HuH-7.5 (cell line): ENCODE data around the gene B4GALT1.

Source experiments
- DNase-seq: peaks from one replicate; pipeline ENCODE4 v3.0.0; 2011; ENCODE audit warnings: low spot score

The B4GALT1 gene, protein sequence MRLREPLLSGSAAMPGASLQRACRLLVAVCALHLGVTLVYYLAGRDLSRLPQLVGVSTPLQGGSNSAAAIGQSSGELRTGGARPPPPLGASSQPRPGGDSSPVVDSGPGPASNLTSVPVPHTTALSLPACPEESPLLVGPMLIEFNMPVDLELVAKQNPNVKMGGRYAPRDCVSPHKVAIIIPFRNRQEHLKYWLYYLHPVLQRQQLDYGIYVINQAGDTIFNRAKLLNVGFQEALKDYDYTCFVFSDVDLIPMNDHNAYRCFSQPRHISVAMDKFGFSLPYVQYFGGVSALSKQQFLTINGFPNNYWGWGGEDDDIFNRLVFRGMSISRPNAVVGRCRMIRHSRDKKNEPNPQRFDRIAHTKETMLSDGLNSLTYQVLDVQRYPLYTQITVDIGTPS

DNA sequence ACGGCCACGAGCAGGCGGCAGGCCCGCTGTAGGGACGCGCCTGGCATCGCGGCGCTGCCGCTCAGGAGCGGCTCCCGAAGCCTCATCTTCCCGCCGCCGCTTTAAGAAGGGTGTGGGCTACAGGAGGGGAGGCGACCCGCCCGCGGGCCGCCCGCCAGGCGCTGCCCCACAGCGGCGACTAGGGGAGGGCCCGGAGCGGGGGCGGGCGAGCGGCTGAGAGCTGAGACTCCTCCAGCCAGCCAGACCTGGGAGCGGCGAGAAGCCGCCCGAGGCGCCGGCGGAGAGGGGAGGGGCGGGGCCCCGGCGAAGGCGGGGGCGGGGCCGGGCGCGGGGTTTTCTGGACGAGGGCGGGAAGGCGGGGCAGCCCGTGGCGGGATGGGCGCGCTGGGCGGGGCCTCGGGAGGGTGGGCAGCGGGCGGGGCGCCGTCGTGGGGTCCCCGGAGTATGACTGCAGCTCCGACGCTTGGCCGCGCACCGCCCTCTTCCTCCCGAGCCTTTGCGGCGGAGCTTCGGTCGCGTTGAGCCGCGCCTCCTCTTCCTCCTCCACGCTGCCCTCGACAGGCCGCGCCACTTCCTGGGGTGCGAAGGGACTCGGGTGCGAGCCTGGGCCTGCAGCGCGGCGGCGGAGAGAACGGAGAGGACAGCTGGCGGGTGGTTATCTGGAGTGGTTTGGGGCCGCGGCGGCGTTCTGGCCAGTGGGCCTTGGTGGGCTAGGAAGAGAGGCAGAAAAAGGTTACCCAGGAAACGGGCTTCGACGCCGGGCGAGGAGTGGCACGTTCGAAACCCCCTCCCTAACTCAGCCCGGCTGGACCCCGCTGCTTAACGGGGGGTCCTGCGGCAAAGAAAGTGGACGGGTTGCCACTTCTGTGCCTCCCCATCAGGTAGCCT is at the start of gene B4GALT1:
TSS of gene B4GALT1 (minus strand) at position 253 of the 888 bp plus-strand sequence. CDS start at position 86, 167 bp downstream.
- peak; percentile 69 for DNase-seq

DNA sequence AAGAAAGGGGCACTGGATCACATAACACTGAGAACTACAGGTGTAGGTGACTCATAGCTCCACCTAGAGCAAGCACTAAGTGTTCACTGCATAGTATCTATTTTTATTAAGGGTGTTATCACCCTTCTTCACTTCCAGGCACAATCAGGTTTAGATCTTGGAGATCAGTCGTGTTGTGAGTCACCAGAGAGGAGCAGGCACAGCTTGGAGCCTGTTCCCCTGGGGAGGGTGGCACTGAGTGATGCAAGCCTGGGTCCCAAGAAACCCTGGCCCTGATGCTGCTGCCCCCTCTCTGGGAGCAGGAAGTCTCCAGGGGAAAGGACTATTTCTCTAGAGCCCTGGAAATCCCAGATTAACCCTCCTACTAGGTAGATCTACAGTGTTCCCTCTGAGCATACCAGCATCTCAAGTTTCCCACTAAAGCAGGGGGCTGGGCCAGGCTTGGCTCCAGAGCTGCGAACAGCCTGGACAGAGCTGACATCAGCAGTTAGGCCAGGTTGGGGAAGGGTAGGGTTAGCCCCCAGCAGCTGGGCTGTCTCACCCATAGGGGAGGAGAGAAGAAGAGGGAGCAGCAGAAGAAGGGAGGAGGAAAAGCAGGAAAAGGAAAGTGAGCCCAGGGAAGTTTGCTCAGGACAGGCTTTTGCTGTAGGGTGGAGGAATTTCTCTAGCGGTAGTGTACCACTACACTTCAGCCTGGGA is 44.7 kb upstream of the B4GALT1 start:
- DNase-seq: no peak

DNA sequence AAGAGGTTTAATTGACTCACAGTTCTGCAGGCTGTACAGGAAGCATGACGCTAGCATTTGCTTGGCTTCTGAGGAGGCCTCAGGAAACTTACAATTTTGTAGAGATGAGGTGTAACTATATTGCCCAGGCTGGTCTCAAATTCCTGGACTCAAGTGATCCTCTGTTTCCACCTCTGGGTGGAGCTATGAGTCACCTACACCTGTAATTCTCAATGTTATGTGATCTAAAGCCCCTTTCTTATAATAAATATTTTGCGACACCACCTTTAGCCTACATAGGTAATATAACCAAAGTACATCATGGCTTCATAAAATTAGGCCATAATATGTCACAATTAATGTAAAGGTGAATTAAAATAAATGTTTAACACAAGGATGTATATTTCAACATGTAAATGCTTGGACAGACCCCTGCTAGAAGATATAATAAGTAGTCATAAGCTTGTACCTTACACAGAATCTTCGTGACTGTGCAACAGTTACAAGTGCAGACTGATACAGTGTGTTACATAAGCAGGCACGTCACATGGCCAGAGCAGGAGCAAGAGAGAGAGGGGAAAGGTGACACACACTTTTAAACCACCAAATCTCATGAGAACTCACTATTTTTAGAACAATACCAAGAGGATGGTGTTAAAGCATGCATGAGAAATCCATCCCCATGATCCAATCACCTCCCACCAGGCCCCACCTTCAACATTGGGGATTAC is 43.0 kb upstream of the B4GALT1 start:
- DNase-seq: no peak

DNA sequence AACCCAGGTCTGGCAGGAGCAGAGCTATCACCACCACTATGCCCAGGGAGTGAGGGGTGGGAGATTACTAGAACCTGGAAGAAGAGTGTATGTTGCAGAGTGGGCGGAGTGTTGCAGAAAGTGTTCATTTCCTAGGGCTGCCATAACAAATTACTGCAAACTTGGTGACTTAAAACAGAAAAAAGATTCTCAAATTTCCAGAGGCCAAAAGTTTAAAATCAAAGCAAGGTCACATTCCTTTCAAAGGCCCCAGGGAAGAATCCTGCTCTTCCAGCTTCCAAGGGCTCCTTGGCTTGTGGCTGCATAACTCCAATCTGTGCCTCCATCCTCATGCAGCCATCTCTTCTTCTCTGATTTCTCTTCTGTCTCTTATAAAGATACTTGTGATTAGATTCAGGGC is 42.3 kb upstream of the B4GALT1 start:
- DNase-seq: no peak

DNA sequence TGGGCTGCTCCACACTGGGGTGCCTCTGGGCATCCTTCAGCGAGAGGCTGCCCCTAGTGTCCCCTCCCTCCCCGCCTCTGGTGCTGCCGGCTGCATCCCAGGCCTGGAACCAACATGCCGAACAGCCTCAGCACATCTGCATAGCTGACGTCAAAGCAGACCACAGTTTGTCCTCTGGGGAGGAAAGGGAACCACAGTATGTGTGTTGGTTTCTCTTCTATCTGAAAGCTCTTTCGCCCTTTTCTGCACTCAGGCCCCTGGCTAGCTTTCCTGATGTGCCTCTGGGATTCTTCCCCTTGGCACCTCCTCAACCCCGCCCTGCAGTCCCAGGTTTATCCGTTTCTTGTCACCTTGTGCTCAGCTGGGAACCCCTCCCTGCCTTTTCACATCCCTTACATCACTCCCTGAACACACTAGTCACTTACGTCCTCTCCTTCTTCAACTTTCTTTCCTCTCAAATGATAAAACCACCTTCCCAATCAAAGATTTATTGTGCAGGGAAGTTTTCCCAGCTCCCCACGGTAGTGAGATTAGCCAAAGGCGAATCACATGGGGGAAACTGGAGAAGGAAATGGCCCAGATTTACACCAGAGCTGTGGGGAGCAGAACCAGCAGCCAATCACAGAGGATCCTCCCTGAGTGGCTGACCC is 35.5 kb upstream of the B4GALT1 start:
- no peak for DNase-seq

DNA sequence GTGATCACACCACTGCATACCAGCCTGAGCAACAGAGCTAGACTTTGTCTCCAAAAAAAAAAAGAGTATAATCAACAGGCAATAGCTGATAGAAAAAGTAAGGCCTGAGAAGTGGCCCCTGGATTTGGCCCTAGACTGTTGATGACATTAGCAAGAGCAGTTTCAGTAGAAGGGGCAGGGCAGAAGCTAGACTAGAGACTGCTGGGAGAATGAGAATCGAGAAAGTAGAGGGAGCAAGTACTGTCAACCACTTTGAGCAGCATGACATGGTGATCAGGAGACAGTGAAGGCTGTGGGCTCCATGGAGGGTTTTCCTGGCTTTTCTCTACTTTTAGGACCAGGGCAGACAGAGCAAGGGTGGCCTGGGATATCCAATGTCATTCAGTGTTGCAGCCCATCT is 34.9 kb upstream of the B4GALT1 start:
- DNase-seq: no peak

DNA sequence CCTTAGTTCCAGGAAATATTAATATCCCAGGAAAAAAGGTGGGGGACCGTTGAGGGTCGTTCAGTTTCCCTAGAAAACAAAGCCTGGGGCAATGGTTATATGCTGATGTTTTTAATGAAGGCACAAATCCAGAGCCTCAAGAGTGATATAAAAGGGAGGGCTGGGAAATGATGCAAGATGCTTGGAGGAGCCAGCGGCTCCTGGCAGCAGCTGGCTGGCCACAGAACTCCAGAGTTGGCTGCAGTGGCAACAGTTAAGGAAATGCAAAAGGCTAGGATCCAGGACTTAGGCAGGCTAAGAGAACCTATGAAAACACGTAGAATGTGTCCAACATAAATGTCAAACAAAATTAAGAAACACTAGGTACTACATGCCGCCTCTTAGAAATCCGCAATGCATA is 31.0 kb upstream of the B4GALT1 start:
- DNase-seq: no peak

DNA sequence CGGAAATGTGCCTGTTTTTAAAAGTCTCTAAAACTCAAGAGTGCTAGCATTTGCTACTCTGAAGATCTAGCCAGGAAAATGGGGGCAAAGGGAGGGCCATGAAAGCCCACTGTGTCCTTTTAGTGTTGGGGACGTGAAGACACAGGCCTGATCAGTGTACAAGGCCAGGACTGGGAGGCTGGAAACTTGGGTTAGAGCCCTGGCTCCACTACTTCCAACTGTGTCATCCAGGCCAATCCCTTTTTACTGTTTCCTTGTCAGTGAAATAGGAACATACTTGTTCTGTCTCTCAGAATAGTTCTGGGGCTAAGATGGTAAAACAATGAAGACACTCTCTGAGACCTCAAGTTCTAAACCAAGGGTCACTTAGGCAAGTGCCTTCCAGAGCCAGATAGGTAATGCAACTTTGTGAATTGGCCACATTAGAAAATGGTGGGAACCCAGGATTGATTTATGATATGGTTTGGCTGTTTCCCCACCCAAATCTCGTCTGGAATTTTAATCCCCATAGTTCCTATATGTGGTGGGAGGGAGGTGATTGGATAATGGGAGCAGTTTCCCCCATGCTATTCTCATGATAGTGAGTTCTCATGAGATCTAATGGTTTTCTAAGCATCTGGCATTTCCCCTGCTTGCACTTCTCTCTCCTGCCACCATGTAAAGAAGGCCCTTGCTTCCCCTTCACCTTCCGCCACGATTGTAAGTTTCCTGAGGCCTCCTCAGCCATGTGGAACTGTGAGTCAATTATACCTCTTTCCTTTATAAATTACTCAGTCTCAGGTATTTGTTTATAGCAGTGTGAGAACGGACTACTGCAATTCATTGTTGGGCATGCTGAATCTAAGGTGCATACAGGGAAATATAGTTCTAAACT is 30.4 kb upstream of the B4GALT1 start:
- DNase-seq: no peak

DNA sequence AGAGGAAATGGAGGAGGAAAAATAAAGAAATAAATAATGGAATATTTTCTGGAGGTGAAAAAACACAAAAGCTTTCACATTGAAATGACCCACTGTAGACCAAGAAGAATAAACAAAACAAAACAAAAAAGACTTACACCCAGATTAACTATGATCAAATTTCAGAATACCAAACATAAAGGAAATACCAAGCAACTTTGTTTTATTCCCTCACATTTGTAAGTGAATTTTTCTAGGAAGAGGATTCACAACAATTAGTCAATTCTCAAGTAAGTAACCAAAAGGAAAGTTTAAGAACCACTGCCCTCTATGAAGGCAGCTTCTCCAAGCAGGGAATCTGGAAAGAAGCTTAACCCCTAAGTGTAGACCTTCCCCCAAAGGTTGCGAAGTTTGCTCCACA is 29.6 kb upstream of the B4GALT1 start:
- no peak for DNase-seq

DNA sequence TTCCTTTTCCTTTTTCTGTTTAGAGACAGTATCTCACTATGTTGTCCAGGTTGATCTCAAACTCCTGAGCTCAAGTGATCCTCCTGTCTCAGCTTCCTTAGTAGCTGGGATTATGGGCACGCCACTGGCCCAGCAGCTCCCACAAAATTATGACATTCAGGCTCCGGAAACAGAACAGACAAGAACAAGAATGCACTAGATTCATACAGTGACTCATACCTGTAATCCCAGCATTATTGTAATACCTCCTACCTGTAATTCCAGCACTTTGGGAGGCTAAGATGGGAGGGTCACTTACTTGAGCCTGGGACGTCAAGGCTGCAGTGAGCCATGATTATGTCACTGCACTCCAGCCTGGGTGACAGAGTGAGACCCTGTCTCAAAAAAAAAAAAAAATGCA is 26.7 kb upstream of the B4GALT1 start:
- DNase-seq: no peak

DNA sequence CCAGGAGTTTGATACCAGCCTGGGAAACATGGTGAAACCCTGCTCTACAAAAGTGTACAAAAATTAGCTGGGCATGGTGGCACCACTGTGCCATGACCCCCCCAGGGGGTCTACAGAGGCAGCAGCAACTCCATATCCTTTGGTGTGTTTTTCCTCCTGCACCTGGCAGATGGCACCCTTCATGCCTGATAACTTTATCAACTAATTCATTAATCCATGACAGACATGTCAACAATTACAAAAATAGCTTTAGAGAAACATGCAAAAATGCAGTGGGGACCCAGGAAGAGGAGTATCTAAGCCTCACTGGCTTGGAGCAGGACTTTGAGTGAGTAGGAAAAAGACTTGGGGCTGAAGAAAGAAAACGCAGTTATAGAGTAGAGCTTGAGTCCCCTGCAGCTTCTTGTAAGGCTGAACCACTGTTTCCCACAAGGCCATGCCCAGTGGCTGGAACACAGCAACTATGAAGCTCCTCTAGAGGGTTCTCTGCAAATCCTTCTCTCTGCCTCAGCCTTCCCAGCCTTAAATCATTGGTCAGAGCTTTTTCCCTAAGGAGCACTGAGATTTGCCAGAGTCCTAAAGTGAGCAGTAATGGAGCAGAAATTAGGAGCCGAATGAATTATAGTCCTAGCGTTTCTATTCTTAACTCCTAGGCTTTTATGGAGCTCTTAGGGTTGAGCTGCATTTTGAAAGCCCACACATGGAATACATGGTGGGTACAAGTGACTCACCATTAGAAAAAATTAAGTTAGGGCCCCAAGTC is 25.5 kb upstream of the B4GALT1 start:
- no peak for DNase-seq

DNA sequence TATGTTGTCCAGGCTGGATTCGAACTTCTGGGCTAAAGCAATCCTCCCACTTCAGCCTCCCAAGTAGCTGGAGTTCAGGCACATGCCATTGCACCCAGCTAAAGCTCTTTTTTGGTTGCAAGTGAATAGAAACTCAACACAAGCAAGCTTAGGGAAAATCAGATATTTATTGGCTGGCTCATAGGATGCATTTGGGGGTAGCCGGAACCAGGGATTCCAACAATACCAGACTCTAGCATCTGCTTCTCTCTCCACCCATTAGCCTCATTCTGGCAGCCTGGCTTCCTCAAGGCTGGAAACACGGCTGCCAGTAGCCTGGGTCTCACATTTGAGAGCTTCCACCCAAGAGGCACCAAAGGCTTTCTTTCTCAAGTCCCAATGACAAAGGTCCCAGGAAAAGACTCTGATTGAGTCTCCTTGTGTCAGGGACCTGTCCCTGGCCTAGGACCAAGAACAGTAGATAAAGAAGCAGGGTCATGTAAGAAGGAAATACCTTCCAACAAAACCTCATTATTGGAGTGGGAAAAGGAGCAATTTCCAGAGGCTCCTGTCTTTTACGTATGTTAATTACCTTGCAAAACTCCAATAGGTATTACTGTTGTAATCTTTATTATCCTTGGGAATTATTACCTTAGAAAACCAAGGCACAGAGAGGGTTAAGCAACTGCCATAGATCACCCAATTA is 23.0 kb upstream of the B4GALT1 start:
- no peak for DNase-seq

DNA sequence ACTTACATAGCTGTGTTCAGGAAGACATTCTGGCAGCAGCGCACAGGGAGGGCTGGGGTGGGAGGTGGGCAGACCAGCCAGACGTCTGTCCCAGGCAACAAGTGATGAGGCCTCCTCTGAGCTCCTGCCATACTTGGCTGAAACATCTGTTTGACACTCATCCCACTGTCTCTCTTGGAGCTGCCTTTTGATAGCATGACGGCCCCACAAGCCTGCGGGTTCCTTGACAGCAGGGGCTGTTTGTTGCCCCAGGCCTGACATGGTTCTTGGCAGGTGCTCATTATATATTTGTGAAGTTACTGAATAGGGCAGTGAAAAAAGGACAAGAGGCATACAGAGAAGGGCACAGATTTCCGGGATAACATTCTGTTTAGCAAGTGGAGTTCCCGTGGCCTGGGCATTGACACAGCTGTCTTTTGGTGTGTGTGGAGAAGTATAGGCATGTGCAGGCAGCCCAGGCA is 22.2 kb upstream of the B4GALT1 start:
- no peak for DNase-seq

DNA sequence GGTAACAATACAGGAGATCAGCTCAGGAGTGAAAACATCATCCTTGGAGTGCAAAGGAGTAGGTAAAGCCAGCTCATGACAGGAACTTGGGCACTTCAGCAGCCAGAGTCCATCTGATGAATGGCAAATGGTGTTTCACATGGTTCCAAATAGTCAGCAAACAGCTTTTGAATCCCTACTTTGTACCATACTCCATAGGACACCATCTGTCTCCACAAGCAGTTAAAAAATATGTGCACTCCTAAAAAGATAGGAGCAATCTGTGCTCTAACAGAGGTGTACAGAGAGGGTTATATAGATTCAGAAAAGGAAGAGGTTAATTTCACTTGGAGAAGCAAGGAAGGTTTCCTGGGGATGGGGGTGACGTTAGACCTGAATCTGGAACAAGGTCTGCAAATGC is 21.6 kb upstream of the B4GALT1 start:
- DNase-seq: no peak

DNA sequence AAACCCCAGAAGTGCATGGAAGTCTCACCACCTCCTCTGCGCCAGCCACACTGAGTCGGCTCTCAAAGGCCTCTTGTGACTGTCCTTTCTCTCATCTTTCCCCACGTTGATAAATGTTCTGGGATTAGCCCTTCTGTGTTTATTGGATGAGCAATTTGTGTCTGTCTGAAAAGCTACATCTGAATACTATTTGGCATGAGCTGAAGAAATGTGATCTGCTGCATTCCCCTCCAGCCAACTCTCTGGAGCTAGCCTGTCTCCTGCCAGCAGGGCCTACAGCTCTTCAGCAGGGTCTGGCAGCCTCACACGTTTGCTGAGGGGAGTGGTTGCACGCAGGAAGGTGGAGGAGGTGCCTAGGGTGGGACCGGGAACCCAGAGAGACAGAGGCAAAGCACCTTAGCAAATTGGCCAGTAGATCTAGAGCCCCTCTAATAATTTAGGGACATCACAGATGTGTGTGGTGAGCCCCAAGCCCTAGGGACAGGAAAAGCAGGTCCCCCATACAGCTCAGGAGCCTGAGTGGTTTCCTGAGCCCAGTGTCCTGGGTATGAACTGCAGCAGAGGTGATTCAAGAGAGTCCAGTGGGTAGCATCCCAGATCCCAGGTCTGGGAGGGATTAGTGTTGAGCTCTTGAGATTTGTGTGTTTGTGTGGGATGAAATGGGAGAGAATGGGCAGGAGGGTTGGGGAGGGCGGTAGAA is 20.5 kb upstream of the B4GALT1 start:
- no peak for DNase-seq

DNA sequence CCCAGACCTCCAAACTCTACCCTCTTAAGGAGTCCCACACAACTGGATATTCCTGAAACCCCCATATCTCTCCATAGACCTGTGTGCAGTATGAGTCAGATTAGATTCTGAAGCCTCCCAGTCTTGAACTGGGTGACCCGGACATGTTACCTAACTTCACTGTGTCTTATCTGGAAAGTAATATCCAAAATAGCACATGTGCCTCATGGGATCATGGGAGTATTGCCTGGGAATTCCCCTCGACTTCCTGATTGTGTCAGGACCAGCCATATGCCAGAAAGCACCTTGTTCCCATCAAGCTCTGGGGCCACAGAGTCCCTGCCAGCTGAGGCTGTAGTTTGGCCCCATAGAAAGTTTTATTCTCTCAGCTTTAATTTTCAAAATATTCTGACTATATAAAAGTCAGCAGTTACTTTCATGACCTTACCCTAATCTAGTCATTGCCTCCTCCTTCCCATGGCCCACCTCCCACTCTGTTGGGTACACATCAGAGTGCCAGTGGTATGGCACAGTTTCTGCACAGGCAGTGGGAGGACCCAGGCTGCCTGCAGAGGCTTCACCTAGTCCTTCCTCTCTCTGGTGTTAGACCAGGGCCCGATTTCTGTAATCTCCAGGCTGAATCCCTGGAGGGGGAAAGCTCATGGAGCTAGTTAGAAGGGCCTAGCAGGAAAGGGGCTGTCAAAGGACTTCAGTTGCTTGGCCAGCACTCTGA is 19.5 kb upstream of the B4GALT1 start:
- DNase-seq: no peak

DNA sequence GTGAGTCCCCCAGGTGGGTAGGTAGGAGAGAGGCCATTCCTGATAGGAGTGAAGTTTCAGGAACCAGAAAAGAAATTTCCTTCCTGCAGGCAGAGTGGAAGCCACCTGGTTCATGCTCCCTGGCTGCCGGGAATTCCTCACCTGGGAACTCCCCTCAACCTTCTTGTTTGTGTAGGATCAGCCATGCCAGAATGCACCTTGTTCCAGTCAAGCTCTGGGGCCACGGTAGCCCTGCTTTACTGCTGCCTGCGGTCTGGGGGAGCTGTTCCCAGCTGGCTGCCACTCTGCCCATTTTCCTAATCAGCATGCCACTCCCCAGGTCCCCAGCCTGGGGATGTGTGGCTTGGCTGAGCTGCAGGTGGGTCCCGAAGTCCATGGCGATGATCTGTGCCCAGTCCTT is 18.7 kb upstream of the B4GALT1 start:
- no peak for DNase-seq

DNA sequence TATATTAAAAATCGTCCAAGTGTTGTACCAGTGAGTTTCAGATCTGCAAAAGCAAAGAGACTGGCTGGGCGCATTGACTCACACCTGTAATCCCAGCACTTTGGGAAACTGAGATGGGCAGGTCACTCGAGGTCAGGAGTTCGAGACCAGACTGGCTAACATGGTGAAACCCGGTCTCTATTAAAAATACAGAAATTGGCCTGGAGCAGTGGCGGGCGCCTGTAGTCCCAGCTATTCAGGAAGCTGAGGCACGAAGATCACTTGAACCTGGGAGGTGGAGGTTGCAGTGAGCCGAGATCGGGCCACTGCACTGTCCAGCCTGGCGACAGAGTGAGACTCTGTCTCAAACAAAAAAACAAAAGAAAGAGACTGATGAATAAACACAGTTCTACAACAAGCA is 18.3 kb upstream of the B4GALT1 start:
- no peak for DNase-seq
